Cardiac ventricle fibroblast (primary cell): Measurements from ENCODE around the gene SMAP1. TPM values are rescaled to one million over a fixed set of nuclear protein-coding genes. Genes with fewer than 3 reads are reported as not detected.

Source experiments
- total RNA-seq: library from RNA; depleted of rRNA; stranded (reverse); fragments of >200 nt; gene quantifications from 2 replicates; pipeline ENCODE4 v1.2.3, GENCODE V29; 2015

The SMAP1 gene
- 20.9 and 22.3 TPM in 2 replicates for total RNA-seq

GRCh38 chr6:70667711-70668498 is at the start of gene SMAP1:
Gene SMAP1 (plus strand): TSS chr6:70667883. CDS start chr6:70668024, 141 bp downstream.

Other genes starting within 250 kb of the SMAP1 start
- 5.7 and 13.9 TPM in 2 replicates for gene SDHAF4, start 101.0 kb upstream of the SMAP1 start, total RNA-seq